ENCODE results near the gene MYL12B.

The MYL12B gene

GRCh38 chr18:3261373-3262233, at the start of gene MYL12B (continued):
- TF ChIP-seq FEZF1 (tag by site-specific recombination; IDR thresholded peaks at IDR 0.05), result peak; percentile 34; the same call in 1 of the 2 replicates
- 0 out of 2 replicates have a peak, but pooled peaks have one; percentile 33 for TF ChIP-seq ZNF610 (tag by site-specific recombination; IDR thresholded peaks at IDR 0.05; ENCODE audit: borderline replicate concordance)
- peak; percentile 71; the same call in 1 of the 2 replicates for TF ChIP-seq ZBTB48 (tag by site-specific recombination; IDR thresholded peaks at IDR 0.05)
- no peak; the same call in 1 of the 2 replicates for TF ChIP-seq ZNF391 (tag by site-specific recombination; IDR thresholded peaks at IDR 0.05; ENCODE audit: borderline replicate concordance, low read depth)
- peak; percentile 54; the same call in 1 of the 2 replicates for TF ChIP-seq TSHZ1 (tag by site-specific recombination; IDR thresholded peaks at IDR 0.05; ENCODE audit: borderline replicate concordance)
- TF ChIP-seq ZNF785 (tag by site-specific recombination; IDR thresholded peaks at IDR 0.05), result 0 out of 2 replicates have a peak, but pooled peaks have one; percentile 35
- TF ChIP-seq, protein P1, sequence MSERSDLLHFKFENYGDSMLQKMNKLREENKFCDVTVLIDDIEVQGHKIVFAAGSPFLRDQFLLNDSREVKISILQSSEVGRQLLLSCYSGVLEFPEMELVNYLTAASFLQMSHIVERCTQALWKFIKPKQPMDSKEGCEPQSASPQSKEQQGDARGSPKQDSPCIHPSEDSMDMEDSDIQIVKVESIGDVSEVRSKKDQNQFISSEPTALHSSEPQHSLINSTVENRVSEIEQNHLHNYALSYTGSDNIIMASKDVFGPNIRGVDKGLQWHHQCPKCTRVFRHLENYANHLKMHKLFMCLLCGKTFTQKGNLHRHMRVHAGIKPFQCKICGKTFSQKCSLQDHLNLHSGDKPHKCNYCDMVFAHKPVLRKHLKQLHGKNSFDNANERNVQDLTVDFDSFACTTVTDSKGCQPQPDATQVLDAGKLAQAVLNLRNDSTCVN (tag by site-specific recombination; optimal IDR thresholded peaks at IDR 0.05), result peak; percentile 88
- TF ChIP-seq ZNF658 (tag by site-specific recombination; IDR thresholded peaks at IDR 0.05), result no peak
- TF ChIP-seq HOXA7 (CRISPR knock-in tag; IDR thresholded peaks at IDR 0.05; ENCODE audit: borderline replicate concordance), result no peak
- no peak for TF ChIP-seq ZNF248 (tag by site-specific recombination; IDR thresholded peaks at IDR 0.05)
- peak; percentile 60 for TF ChIP-seq ZNF366 (tag by site-specific recombination; conservative IDR thresholded peaks at IDR 0.05)
- peak; percentile 84 for TF ChIP-seq ZNF692 (tag by site-specific recombination; IDR thresholded peaks at IDR 0.05)
- TF ChIP-seq ZSCAN16 (tag by site-specific recombination; IDR thresholded peaks at IDR 0.05), result no peak
- 0 out of 2 replicates have a peak, but pooled peaks have one; percentile 51 for TF ChIP-seq ZNF239 (tag by site-specific recombination; IDR thresholded peaks at IDR 0.05)
- TF ChIP-seq ZNF747 (tag by site-specific recombination; IDR thresholded peaks at IDR 0.05), result no peak
- TF ChIP-seq, protein P2, sequence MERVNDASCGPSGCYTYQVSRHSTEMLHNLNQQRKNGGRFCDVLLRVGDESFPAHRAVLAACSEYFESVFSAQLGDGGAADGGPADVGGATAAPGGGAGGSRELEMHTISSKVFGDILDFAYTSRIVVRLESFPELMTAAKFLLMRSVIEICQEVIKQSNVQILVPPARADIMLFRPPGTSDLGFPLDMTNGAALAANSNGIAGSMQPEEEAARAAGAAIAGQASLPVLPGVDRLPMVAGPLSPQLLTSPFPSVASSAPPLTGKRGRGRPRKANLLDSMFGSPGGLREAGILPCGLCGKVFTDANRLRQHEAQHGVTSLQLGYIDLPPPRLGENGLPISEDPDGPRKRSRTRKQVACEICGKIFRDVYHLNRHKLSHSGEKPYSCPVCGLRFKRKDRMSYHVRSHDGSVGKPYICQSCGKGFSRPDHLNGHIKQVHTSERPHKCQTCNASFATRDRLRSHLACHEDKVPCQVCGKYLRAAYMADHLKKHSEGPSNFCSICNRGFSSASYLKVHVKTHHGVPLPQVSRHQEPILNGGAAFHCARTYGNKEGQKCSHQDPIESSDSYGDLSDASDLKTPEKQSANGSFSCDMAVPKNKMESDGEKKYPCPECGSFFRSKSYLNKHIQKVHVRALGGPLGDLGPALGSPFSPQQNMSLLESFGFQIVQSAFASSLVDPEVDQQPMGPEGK (tag by site-specific recombination; IDR thresholded peaks at IDR 0.05), result peak; percentile 51; the same call in 1 of the 2 replicates
- no peak for TF ChIP-seq ZNF837 (tag by site-specific recombination; IDR thresholded peaks at IDR 0.05)
- peak; percentile 90 for TF ChIP-seq SP3 (tag by site-specific recombination; IDR thresholded peaks at IDR 0.05)
- TF ChIP-seq BCL11B (tag by site-specific recombination; IDR thresholded peaks at IDR 0.05; ENCODE audit: low read depth), result peak; percentile 91
- no peak; the same call in 1 of the 2 replicates for TF ChIP-seq OSR2 (tag by site-specific recombination; IDR thresholded peaks at IDR 0.05)
- TF ChIP-seq ZEB2 (tag by site-specific recombination; IDR thresholded peaks at IDR 0.05), result peak; percentile 61; the same call in 1 of the 2 replicates
- peak; percentile 75 for TF ChIP-seq BCL11A (tag by site-specific recombination; IDR thresholded peaks at IDR 0.05; ENCODE audit: low read depth)
- peak; percentile 98 for TF ChIP-seq ZBTB8A (tag by site-specific recombination; IDR thresholded peaks at IDR 0.05)
- TF ChIP-seq ZNF585B (tag by site-specific recombination; IDR thresholded peaks at IDR 0.05), result no peak
- no peak for TF ChIP-seq ZNF433 (tag by site-specific recombination; IDR thresholded peaks at IDR 0.05; ENCODE audit: low read depth)
- peak; percentile 86 for TF ChIP-seq KLF1 (tag by site-specific recombination; IDR thresholded peaks at IDR 0.05)
- TF ChIP-seq SETDB1 (IDR thresholded peaks at IDR 0.05; ENCODE audit: insufficient read length, low read length), result no peak
- no peak for TF ChIP-seq ZNF362 (tag by site-specific recombination; IDR thresholded peaks at IDR 0.05)
- TF ChIP-seq, protein P3, sequence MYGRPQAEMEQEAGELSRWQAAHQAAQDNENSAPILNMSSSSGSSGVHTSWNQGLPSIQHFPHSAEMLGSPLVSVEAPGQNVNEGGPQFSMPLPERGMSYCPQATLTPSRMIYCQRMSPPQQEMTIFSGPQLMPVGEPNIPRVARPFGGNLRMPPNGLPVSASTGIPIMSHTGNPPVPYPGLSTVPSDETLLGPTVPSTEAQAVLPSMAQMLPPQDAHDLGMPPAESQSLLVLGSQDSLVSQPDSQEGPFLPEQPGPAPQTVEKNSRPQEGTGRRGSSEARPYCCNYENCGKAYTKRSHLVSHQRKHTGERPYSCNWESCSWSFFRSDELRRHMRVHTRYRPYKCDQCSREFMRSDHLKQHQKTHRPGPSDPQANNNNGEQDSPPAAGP (tag by site-specific recombination; IDR thresholded peaks at IDR 0.05), result peak; percentile 79; the same call in 1 of the 2 replicates

Data from HEK293 (cell line).